Testis (tissue), 2 donors: ENCODE results near the gene YBX2.

Experiments used
- CTCF ChIP-seq, 3 experiments: fragments of 450-650 bp in 2 of 3; fragments of 200-600 bp in 1 of 3; sonication (generic) in 1 of 3; IDR thresholded peaks; one replicate each; pipeline ENCODE4 v1.5.1; 2016 to 2019; ENCODE audit warnings: antibody characterized with exemption in 3 of 3, mild to moderate bottlenecking in 2 of 3, moderate library complexity in 1 of 3
- POLR2A ChIP-seq: fragments of 450-650 bp; IDR thresholded peaks from one replicate; pipeline ENCODE4 v1.6.1; 2017; ENCODE audit warnings: antibody characterized with exemption, mild to moderate bottlenecking, moderate library complexity

GRCh38 chr17:7285679-7286078, 8.8 kb downstream of the YBX2 start:
- TF ChIP-seq CTCF (IDR thresholded peaks at IDR 0.05) (no peak), POLR2A (no peak)
